ENCODE measurements around the gene ARRDC4. TPM values are rescaled to one million over a fixed set of nuclear protein-coding genes. Genes with fewer than 3 reads are reported as not detected.

Gene ARRDC4
- total RNA-seq, 1 experiment from 2014 or later, result 7.1 TPM

DNA sequence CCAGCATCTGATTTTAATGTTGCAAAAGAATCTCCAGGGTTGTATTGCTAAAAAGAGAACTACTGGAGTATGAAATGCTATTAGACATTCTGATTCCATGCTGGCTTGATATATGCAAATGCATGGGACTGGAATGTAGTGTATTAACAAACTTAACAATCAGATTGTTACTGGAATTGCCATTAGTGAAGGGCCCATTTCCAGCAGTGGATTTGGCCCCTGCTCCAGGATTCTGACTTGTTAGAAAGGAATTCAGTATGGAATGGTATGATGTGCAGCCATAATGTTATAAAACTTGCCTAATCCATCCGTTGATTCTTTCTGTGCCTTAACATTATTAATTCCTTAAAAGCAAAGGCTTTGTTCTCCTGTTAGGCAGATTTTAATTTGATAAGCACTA is 7.9 kb downstream of the ARRDC4 start:
- peaks cover 12% of the 10 kb centered on the region; the same call in 1 of the 2 replicates for H3K79me2 ChIP-seq (ENCODE audit: low read length)
- H3F3A ChIP-seq (ENCODE audit: low read length, unreplicated experiment), result no peaks in the 10 kb centered on the region
- intact Hi-C loops (cut with micrococcal nuclease), result no loop called here
- BruUV-seq (replicated peaks), result no TSS peak
- H3K36me3 ChIP-seq (ENCODE audit: low read depth, low read length), result peaks cover 37% of the 10 kb centered on the region
- peaks cover 3% of the 10 kb centered on the region; the same call in 1 of the 2 replicates for H3K4me1 ChIP-seq (ENCODE audit: insufficient read depth, low read length)
- H3K9ac ChIP-seq (ENCODE audit: low read length), result no peak overlapping the region
- POLR2A ChIA-PET (ENCODE audit: unreplicated experiment), result no interaction called here
- CTCF ChIA-PET, result no interaction called here
- no peaks in the 10 kb centered on the region for H3K9me2 ChIP-seq (replicated peaks; ENCODE audit: low read length)
- H3K4me3 ChIP-seq (ENCODE audit: low read length), result no peak overlapping the region
- no peak overlapping the region for H2AFZ ChIP-seq (ENCODE audit: low read length)
- no peaks in the 10 kb centered on the region for H3K9me3 ChIP-seq (ENCODE audit: low read length)
- no peak for DNase-seq
- ATAC-seq, result no peak
- H3K4me2 ChIP-seq (ENCODE audit: low read length), result no peak overlapping the region
- no peak overlapping the region for H3K27ac ChIP-seq (ENCODE audit: low read length)
- no peaks in the 10 kb centered on the region for H3K27me3 ChIP-seq (ENCODE audit: low read length)
- no peak for TF ChIP-seq EZH2 (IDR thresholded peaks at IDR 0.05; ENCODE audit: low read length, unreplicated experiment)
- TF ChIP-seq, protein P1, sequence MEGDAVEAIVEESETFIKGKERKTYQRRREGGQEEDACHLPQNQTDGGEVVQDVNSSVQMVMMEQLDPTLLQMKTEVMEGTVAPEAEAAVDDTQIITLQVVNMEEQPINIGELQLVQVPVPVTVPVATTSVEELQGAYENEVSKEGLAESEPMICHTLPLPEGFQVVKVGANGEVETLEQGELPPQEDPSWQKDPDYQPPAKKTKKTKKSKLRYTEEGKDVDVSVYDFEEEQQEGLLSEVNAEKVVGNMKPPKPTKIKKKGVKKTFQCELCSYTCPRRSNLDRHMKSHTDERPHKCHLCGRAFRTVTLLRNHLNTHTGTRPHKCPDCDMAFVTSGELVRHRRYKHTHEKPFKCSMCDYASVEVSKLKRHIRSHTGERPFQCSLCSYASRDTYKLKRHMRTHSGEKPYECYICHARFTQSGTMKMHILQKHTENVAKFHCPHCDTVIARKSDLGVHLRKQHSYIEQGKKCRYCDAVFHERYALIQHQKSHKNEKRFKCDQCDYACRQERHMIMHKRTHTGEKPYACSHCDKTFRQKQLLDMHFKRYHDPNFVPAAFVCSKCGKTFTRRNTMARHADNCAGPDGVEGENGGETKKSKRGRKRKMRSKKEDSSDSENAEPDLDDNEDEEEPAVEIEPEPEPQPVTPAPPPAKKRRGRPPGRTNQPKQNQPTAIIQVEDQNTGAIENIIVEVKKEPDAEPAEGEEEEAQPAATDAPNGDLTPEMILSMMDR (conservative IDR thresholded peaks at IDR 0.05; ENCODE audit: low read depth, low read length), result no peak
- no peak for TF ChIP-seq EZH2phosphoT487 (IDR thresholded peaks at IDR 0.05; ENCODE audit: borderline replicate concordance, low read length)
- H4K20me1 ChIP-seq (ENCODE audit: low read length), result no peaks in the 10 kb centered on the region

DNA sequence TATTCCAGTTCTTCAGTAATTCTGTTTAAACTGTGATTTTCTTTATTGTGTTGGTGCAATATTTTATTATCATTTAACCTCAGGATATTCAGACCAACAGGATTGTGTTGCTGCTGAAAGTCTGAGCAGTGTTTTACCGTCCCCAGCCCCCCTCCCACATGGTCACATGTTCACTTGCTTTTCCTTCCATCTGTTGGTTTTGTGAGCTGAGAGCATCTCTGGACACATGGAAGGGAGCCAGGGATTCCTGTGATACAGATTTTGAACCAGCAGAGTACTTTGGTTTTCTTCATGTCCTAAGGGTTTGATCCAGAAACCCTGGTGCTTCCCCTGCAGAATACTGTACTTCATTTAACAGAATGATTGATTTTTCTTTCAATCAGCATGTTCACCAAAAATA is 11.9 kb downstream of the ARRDC4 start:
- no peak for ATAC-seq
- POLR2A ChIA-PET (ENCODE audit: unreplicated experiment), result no interaction called here

DNA sequence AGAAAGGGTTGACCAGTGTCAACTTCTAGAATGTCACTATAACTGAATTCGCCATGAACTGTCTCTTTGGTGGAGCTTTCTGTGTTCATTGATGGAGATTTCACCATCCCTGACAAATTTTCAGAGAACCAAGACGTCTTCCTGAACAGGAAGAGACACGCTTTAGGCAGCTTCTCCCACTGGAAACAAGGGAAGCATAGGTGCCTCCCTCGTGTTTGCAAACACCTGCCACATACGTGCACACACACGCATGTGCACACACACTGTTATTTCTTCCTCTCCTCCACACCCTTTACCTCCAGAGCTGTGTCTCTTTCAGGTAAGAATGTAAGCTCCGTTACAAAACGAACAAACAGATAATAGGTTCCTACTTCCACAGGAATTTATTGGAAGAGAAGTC is 15.6 kb downstream of the ARRDC4 start:
- no peak overlapping the region for H3K27ac ChIP-seq (ENCODE audit: low read length)

More for the DNA sequence above, 11.9 kb downstream of the ARRDC4 start:
- no peak overlapping the region for H3K9ac ChIP-seq (ENCODE audit: low read length)
- H3K4me2 ChIP-seq (ENCODE audit: low read length), result no peak overlapping the region
- H3K36me3 ChIP-seq (ENCODE audit: low read depth, low read length), result peaks cover 31% of the 10 kb centered on the region
- H4K20me1 ChIP-seq (ENCODE audit: low read length), result no peaks in the 10 kb centered on the region
- intact Hi-C loops (cut with micrococcal nuclease), result no loop called here
- H3K4me1 ChIP-seq (ENCODE audit: insufficient read depth, low read length), result peaks cover 16% of the 10 kb centered on the region
- TF ChIP-seq EZH2phosphoT487 (IDR thresholded peaks at IDR 0.05; ENCODE audit: borderline replicate concordance, low read length), result no peak
- no peaks in the 10 kb centered on the region for H3F3A ChIP-seq (ENCODE audit: low read length, unreplicated experiment)
- H3K27ac ChIP-seq (ENCODE audit: low read length), result no peak overlapping the region
- no peaks in the 10 kb centered on the region for H3K27me3 ChIP-seq (ENCODE audit: low read length)
- no peaks in the 10 kb centered on the region for H3K9me2 ChIP-seq (replicated peaks; ENCODE audit: low read length)
- no peaks in the 10 kb centered on the region for H3K79me2 ChIP-seq (ENCODE audit: low read length)
- H2AFZ ChIP-seq (ENCODE audit: low read length), result no peak overlapping the region
- no peak for DNase-seq
- CTCF ChIA-PET, result no interaction called here
- no TSS peak for BruUV-seq (replicated peaks)
- no peaks in the 10 kb centered on the region for H3K9me3 ChIP-seq (ENCODE audit: low read length)
- no peak overlapping the region for H3K4me3 ChIP-seq (ENCODE audit: low read length)

More for the DNA sequence above, 15.6 kb downstream of the ARRDC4 start:
- Histone ChIP-seq H4K20me1 (ENCODE audit: low read length) (no peaks in the 10 kb centered on the region), H3F3A (ENCODE audit: low read length, unreplicated experiment) (no peaks in the 10 kb centered on the region), H3K79me2 (ENCODE audit: low read length) (no peaks in the 10 kb centered on the region), H3K4me3 (ENCODE audit: low read length) (no peak overlapping the region), H3K9me2 (replicated peaks; ENCODE audit: low read length) (no peaks in the 10 kb centered on the region), H3K27me3 (ENCODE audit: low read length) (no peaks in the 10 kb centered on the region), H2AFZ (ENCODE audit: low read length) (no peak overlapping the region), H3K4me1 (ENCODE audit: insufficient read depth, low read length) (peaks cover 15% of the 10 kb centered on the region), H3K4me2 (ENCODE audit: low read length) (peak overlapping the region; percentile 71; the same call in 1 of the 2 replicates), H3K36me3 (ENCODE audit: low read depth, low read length) (peaks cover 14% of the 10 kb centered on the region), H3K9ac (ENCODE audit: low read length) (no peak overlapping the region), H3K9me3 (ENCODE audit: low read length) (no peaks in the 10 kb centered on the region)
- intact Hi-C loops (cut with micrococcal nuclease), result no loop called here
- ChIA-PET POLR2A (ENCODE audit: unreplicated experiment) (no interaction called here), CTCF (no interaction called here)
- DNase-seq, result no peak
- ATAC-seq, result no peak
- no TSS peak for BruUV-seq (replicated peaks)
- TF ChIP-seq, protein P1 (conservative IDR thresholded peaks at IDR 0.05; ENCODE audit: low read depth, low read length), result no peak
- no peak for TF ChIP-seq EZH2 (IDR thresholded peaks at IDR 0.05; ENCODE audit: low read length, unreplicated experiment)
- TF ChIP-seq EZH2phosphoT487 (IDR thresholded peaks at IDR 0.05; ENCODE audit: borderline replicate concordance, low read length), result no peak
